HG03103 (cell line): ENCODE results near the gene IGLL5.

Experiments
- ATAC-seq: cut with Tn5 transposase; IDR thresholded peaks from one replicate; pipeline ENCODE4 v1.9.1; 2021; ENCODE audit warnings: low read depth; ENCODE audit not compliant: unreplicated experiment

The IGLL5 gene

GRCh38 chr22:22935056-22935545 is 47.5 kb downstream of the IGLL5 start:
- peak; percentile 27 for ATAC-seq

DNA sequence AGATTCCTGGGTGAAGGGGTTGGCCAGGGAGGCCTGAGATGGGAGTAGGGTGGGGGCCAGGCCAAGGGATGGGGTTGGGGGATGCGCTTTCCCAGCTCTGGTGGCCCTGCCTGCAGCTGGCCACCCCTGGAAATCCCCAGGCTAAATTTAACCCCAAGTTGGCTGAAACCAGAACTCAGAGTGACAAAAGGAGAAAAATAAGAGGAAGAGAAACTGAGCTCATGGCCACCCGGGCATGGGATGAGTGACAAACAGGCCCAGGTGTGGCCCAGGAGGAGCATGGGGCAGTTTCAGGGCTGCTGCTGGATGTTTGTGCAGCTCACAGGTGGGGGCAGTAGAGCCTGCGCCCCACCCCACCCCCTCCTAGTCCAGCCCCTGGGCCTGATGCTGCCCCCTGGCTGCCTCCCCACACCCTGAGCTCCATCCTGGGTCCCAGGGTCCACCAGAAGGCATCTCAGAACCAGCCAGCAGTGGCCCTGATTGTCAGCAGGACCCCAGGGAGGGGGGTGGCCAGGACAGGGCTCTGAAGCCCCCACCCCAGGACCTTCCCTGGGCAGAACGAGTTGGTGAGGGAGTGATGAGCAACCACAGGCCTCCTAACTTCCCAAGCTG is 48.0 kb downstream of the IGLL5 start:
- ATAC-seq: peak; percentile 67

- ATAC-seq: no peak
Measured at GRCh38 chr22:22936180-22936914, 48.7 kb downstream of the IGLL5 start.

DNA sequence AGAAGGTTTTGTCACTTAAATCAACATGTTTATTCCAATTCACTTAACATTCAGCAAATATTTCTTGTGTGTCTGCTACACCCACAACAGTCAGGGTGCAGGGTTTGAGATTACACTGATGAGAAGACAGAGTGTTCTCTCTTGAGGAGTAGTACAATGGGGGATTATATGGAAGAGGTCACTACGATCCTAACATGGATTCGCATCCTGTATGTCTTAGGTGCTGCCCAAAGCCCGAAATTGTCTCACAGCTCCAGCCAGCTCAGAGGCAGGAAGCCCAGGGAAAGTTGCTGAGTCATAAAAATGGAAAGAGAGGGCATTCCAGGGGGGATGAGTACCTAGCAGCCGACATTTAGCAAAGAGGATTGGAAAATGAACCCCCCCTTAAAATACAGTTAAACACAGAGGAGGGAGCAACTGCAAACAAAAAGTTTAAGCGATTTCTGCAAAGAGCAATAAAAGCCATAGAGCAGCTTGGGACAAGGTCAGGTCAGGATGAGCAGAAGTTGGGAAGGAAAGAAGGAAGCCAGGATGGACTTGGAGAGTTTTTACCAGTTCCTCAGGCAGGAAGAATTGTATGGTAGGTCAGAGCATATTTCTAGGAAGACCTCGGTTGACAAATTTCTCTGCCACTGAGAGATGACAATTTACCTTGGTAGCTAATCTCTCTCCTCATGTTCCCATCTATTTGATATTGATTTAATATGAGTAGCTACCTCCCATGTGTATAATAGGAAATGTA is 49.5 kb downstream of the IGLL5 start:
- ATAC-seq: no peak

DNA sequence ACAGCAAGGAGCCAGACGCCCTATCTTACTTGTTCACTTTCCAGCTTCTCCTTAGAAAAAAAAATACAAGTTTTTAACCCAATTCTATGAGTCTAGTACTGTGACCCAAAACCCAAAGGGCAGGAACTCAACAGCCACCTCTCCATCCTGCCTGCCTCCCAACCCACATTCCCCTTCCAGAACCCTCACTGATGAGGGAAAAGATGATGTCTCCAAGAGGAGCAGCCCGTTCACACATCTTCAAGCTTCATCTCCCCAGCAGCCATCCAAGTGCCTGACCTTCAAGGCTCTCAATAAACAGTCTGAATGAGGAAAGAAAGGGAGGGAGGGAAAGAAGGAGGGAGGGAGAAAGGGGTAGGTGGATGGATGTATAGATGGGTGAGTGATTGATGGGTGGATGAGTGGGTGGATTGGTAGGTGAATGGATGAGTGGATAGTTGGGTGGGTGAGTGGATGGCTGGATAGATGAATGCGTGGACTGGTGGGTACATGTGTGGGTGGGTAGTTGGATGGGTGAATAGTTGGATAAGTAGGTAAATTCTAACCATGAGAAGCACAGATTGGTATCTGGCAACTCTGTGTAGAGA is 50.4 kb downstream of the IGLL5 start:
- ATAC-seq: no peak

- no peak for ATAC-seq
Measured at GRCh38 chr22:22938672-22939587, 51.3 kb downstream of the IGLL5 start.

DNA sequence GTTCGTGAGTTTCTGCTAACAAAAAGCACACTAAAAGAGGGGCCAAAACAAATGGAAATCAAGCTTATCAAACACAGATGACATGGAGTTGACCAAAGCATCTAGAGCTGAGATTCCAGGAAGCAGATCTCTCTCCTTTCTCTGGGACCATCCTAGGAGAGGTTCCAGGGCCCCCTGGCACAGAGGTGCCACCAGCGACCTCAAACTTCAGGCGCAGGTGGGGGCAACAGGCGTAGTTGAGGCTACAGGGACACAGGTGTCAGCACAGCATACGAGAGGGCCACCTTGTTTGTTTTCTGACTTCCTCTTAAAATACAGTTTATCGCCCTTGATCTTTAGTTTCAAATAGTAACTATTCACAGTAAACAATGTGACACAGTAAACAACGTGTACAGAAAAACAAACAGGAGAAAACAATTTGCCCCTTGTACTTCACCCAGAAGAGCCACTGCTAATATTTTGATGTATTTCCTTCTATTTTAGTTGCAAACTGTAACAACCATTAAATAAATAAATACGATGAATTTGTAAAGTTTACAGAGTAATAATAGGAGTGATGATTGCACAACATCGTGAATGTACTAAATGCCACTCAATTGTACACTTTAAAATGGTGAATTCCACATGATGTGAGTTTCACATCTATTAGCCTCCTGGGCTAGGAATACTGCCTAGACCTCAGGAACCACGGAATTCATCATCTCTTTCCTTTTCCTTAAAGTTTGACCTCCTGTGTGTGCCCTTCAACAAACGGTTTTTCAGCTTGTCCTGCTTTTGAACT is 52.2 kb downstream of the IGLL5 start:
- ATAC-seq: no peak

GRCh38 chr22:22940961-22941605 is 53.5 kb downstream of the IGLL5 start:
- ATAC-seq: no peak

- ATAC-seq: no peak
Measured at GRCh38 chr22:22941831-22942510, 54.4 kb downstream of the IGLL5 start.

GRCh38 chr22:22942511-22943329 is 55.1 kb downstream of the IGLL5 start:
- no peak for ATAC-seq

- no peak for ATAC-seq
Measured at GRCh38 chr22:22943521-22944267, 56.1 kb downstream of the IGLL5 start.

GRCh38 chr22:22944268-22944985 is 56.8 kb downstream of the IGLL5 start:
- no peak for ATAC-seq

- ATAC-seq: no peak
Measured at GRCh38 chr22:22945195-22945594, 57.6 kb downstream of the IGLL5 start.
